Activated gamma-delta T cell treated with anti-CD3 and anti-CD28 coated beads, Interleukin-2, amount 50 U/mL, for 16 hours (primary cell): Measurements from ENCODE around the gene SSTR3.

Experiments used
- DNase-seq: peaks from one replicate; pipeline ENCODE4 v3.0.0-alpha.2; 2020; ENCODE audit warnings: low read depth

The SSTR3 gene

GRCh38 chr22:37229012-37229804, 16.9 kb upstream of the SSTR3 start:
- DNase-seq, result no peak

- DNase-seq, result no peak
These were observed 16.1 kb upstream of the SSTR3 start for GRCh38 chr22:37228106-37229011.

- DNase-seq, result no peak
These were observed 14.2 kb upstream of the SSTR3 start for GRCh38 chr22:37226514-37226913.

GRCh38 chr22:37226087-37226486, 13.8 kb upstream of the SSTR3 start:
- no peak for DNase-seq

GRCh38 chr22:37225481-37225880, 13.2 kb upstream of the SSTR3 start:
- DNase-seq, result no peak

GRCh38 chr22:37224757-37225420, 12.6 kb upstream of the SSTR3 start:
- no peak for DNase-seq

- no peak for DNase-seq
These were observed 11.8 kb upstream of the SSTR3 start for GRCh38 chr22:37223965-37224551.

GRCh38 chr22:37222440-37222971, 10.2 kb upstream of the SSTR3 start:
- no peak for DNase-seq

- no peak for DNase-seq
These were observed 9.4 kb upstream of the SSTR3 start for GRCh38 chr22:37221424-37222333.

- no peak for DNase-seq
These were observed 8.3 kb upstream of the SSTR3 start for GRCh38 chr22:37220543-37220981.

- no peak for DNase-seq
These were observed 7.3 kb upstream of the SSTR3 start for GRCh38 chr22:37219533-37219932.

- peak; percentile 55 for DNase-seq
These were observed 6.6 kb upstream of the SSTR3 start for GRCh38 chr22:37218771-37219411.

- no peak for DNase-seq
These were observed 6.1 kb upstream of the SSTR3 start for GRCh38 chr22:37218399-37218770.

- DNase-seq, result no peak
These were observed 3.6 kb upstream of the SSTR3 start for GRCh38 chr22:37215890-37216289.

- no peak for DNase-seq
These were observed 2.4 kb upstream of the SSTR3 start for GRCh38 chr22:37214731-37215030.

GRCh38 chr22:37213941-37214730, 1.9 kb upstream of the SSTR3 start:
- no peak for DNase-seq

- DNase-seq, result no peak
These were observed 1.1 kb upstream of the SSTR3 start for GRCh38 chr22:37213218-37213855.

GRCh38 chr22:37211866-37212173, 457 bp downstream of the SSTR3 start:
- no peak for DNase-seq

GRCh38 chr22:37211075-37211865, 1.0 kb downstream of the SSTR3 start:
- DNase-seq, result no peak
